GM10266 (cell line): ENCODE measurements around the gene AICDA.
A peak's percentile ranks its signal among the peaks of the same experiment; 100 is the strongest.
"Not testable (repeated sequence)": the region's sequence is repeated elsewhere in the genome, so short reads cannot be mapped to it uniquely, and the experiment has no call there.

Experiments
- DNase-seq: peaks from one replicate; pipeline ENCODE4 v3.0.0; 2012; ENCODE audit errors: extremely low spot score
- CTCF ChIP-seq: IDR thresholded peaks from 2 replicates; pipeline ENCODE4 v1.5.1; 2012; ENCODE audit warnings: mild to moderate bottlenecking, low read depth; ENCODE audit not compliant: control insufficient read depth, insufficient read depth; ENCODE audit errors: missing control alignments

The AICDA gene

GRCh38 chr12:8644345-8645248, 31.9 kb upstream of the AICDA start:
- DNase-seq = peak; percentile 43
- TF ChIP-seq CTCF = no peak

DNA sequence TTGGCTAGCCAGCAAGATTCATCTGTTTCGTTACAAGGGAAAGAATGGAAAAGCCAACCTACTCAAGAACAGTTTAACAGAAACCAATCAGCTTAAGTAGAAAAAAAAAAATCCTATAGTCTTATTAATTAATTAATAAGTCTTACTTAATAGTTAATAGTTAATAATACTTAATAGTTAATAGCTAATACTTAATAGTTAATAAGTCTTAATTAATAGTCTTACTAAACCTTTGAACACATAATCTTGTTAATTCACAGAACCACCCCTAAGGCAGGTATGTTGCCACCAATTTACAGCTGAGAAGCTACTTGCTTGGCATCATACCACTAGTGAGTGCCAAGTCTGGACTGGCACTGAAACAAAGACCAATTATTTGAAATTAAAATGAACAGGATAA, 30.1 kb upstream of the AICDA start:
- TF ChIP-seq CTCF = no peak
- no peak for DNase-seq

- DNase-seq = no peak
- TF ChIP-seq CTCF = no peak
These were observed 27.3 kb upstream of the AICDA start for GRCh38 chr12:8639936-8640335.

GRCh38 chr12:8638951-8639350, 26.3 kb upstream of the AICDA start:
- DNase-seq = no peak
- TF ChIP-seq CTCF = no peak

DNA sequence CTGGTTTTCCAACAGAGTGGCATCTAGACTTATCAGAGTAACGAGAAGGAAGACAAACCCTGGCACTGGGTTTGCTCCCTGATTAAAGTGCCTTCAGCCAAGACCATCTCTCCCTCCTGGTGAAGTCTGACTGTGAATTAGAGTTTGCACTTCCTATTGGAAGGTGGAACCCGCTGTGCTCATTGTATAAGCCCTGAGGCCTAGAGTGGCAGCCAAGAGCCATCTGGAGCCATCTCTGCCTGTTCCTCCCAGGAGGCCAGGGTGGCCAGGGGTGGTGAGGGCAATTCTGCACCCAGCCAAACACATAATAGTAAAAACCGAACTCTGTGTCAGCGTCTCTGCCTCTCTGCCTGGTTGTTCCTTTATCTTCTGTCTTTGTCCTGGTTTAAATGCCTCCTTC, 25.0 kb upstream of the AICDA start:
- TF ChIP-seq CTCF = no peak
- no peak for DNase-seq

GRCh38 chr12:8637244-8637643, 24.6 kb upstream of the AICDA start:
- TF ChIP-seq CTCF = no peak
- DNase-seq = no peak

GRCh38 chr12:8636581-8636980, 23.9 kb upstream of the AICDA start:
- no peak for TF ChIP-seq CTCF
- DNase-seq = no peak

DNA sequence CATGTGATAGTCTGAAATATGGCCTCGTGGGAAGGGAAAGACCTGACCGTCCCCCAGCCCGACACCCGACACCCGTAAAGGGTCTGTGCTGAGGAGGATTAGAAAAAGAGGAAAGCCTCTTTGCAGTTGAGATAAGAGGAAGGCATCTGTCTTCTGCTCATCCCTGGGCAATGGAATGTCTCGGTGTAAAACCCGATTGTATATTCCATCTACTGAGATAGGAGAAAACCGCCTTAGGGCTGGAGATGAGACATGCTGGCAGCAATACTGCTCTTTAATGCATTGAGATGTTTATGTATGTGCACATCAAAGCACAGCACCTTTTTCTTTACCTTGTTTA, 23.3 kb upstream of the AICDA start:
- not testable (repeated sequence) for DNase-seq

- not testable (repeated sequence) for DNase-seq
These were observed 22.8 kb upstream of the AICDA start for GRCh38 chr12:8635342-8636006.
